WERI-Rb-1 (cell line): Measurements from ENCODE around the gene IKBKE.
A peak's percentile ranks its signal among the peaks of the same experiment; 100 is the strongest.

Experiments used
- DNase-seq: peaks from one replicate; pipeline ENCODE4 v3.0.0-alpha.2; 2020
- H3K27ac ChIP-seq: fragments of 250-450 bp; sonication (Bioruptor Pico); 2 replicates; pipeline ENCODE4 v1.5.1; 2020; ENCODE audit warnings: mild to moderate bottlenecking, moderate library complexity
- H3K27me3 ChIP-seq: fragments of 250-450 bp; sonication (Bioruptor Pico); 2 replicates; pipeline ENCODE4 v1.5.1; 2021; ENCODE audit warnings: mild to moderate bottlenecking, low read depth, moderate library complexity; ENCODE audit not compliant: insufficient read depth, severe bottlenecking
- H3K36me3 ChIP-seq: fragments of 250-450 bp; sonication (Bioruptor Pico); 2 replicates; pipeline ENCODE4 v1.5.1; 2020; ENCODE audit warnings: mild to moderate bottlenecking, moderate library complexity
- H3K4me3 ChIP-seq: 2 replicates; pipeline ENCODE4 v1.5.1; 2011; ENCODE audit warnings: low read depth, mild to moderate bottlenecking, control low read depth, low read length
- H3K9me3 ChIP-seq: fragments of 250-450 bp; sonication (Bioruptor Pico); 2 replicates; pipeline ENCODE4 v1.5.1; 2021; ENCODE audit warnings: mild to moderate bottlenecking, moderate library complexity; ENCODE audit not compliant: severe bottlenecking
- CTCF ChIP-seq: IDR thresholded peaks from 2 replicates; pipeline ENCODE4 v1.5.1; 2011; ENCODE audit warnings: low read depth, mild to moderate bottlenecking, control low read depth, inconsistent platforms, low read length

The IKBKE gene

GRCh38 chr1:206529425-206529824 is 59.1 kb downstream of the IKBKE start:
- DNase-seq = no peak
- no peak for TF ChIP-seq CTCF
- Histone ChIP-seq H3K27me3 (no peaks in the 10 kb centered on the region), H3K9me3 (no peaks in the 10 kb centered on the region), H3K36me3 (no peaks in the 10 kb centered on the region), H3K4me3 (no peak overlapping the region), H3K27ac (no peak overlapping the region)

- DNase-seq = no peak
- Histone ChIP-seq H3K27me3 (no peaks in the 10 kb centered on the region), H3K4me3 (no peak overlapping the region), H3K27ac (no peak overlapping the region), H3K9me3 (no peaks in the 10 kb centered on the region), H3K36me3 (no peaks in the 10 kb centered on the region)
- no peak for TF ChIP-seq CTCF
Measured at GRCh38 chr1:206532368-206532767, 62.1 kb downstream of the IKBKE start.

DNA sequence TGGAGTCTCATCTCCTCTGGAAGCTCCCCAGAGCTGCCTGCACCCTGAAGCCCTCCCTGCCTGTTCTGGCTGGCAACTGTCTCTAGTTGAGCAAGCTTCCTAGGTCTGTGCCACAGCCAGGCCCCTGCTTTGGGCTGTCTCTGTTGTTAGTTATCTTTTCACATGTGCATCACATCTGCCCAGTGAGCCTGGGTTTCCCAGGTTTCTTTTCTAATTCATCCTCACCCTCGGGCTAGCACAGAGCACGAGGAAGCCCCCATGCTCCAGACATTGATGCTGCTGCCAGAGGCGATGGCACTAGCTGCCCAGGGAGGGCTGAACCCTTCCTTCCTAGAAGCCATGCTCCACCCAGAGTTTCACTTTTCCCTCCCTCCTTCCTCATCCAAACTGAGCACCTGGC is 64.3 kb downstream of the IKBKE start:
- Histone ChIP-seq H3K9me3 (no peaks in the 10 kb centered on the region), H3K27ac (no peak overlapping the region), H3K36me3 (no peaks in the 10 kb centered on the region; the same call in 1 of the 2 replicates), H3K4me3 (no peak overlapping the region), H3K27me3 (no peaks in the 10 kb centered on the region)
- peak; percentile 41 for DNase-seq
- TF ChIP-seq CTCF = no peak

- Histone ChIP-seq H3K9me3 (no peaks in the 10 kb centered on the region), H3K27ac (no peak overlapping the region), H3K4me3 (no peak overlapping the region), H3K36me3 (no peaks in the 10 kb centered on the region; the same call in 1 of the 2 replicates), H3K27me3 (no peaks in the 10 kb centered on the region)
- TF ChIP-seq CTCF = no peak
- no peak for DNase-seq
Measured at GRCh38 chr1:206535853-206536188, 65.5 kb downstream of the IKBKE start.

DNA sequence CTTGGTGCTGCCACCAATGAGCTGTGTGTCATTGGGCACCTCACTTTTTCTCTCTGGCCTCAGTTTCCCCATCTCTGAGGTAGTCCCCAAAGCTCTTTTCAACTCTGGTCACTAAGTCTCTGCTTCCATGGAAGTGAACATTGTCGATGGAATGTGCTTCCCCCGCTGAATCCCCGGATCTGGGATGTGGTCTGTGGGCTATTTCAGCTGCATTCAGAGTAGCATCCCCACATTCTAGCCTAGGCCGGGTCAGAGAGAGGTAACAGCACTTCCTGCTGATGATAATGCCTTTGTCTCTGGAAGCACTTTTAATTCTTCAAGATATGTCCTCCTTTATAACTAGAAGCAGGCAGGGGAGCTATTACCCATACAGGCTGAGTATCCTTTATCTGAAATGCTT is 66.9 kb downstream of the IKBKE start:
- no peaks in the 10 kb centered on the region for H3K9me3 ChIP-seq
- no peak for DNase-seq
- no peaks in the 10 kb centered on the region; the same call in 1 of the 2 replicates for H3K36me3 ChIP-seq
- H3K27ac ChIP-seq = no peak overlapping the region
- TF ChIP-seq CTCF = no peak
- H3K4me3 ChIP-seq = no peak overlapping the region
- no peaks in the 10 kb centered on the region for H3K27me3 ChIP-seq

DNA sequence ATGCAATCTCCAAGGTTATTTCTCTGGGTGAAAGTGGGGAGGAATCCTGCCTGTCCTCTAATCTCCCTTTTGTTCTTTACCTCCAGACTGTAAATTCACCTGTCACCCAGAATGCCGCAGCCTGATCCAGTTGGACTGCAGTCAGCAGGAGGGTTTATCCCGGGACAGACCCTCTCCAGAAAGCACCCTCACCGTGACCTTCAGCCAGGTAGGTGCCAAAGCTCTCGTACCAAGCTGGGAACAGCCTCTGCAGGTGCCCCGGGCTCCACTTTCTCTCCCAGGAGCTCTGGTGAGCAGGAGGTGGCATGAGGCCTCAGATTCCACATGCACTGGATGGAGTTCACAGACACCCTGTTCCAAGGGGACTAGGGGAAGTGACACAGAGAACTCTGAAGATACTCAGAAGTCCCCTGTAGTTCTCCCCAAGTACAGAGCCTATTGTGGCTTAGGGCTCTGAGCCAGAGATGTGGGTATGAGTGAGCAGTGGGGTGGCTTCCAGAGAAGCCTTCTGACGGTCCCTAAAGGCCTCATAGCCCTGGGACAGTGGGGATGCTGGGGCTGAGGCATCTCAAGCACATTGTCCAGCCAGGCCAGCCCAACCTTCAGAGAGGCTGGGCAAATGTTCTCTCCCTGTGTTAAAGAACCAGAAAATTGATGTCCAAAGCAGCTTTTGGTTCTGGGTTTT is 68.0 kb downstream of the IKBKE start:
- no peak for TF ChIP-seq CTCF
- no peak overlapping the region for H3K27ac ChIP-seq
- H3K36me3 ChIP-seq = no peaks in the 10 kb centered on the region; the same call in 1 of the 2 replicates
- DNase-seq = no peak
- H3K9me3 ChIP-seq = no peaks in the 10 kb centered on the region
- no peaks in the 10 kb centered on the region for H3K27me3 ChIP-seq
- H3K4me3 ChIP-seq = no peak overlapping the region
